GM21717 (cell line): Measurements from ENCODE around the gene MYOG.

Experiments used
- ATAC-seq: cut with Tn5 transposase; IDR thresholded peaks from one replicate; pipeline ENCODE4 v1.9.1; 2021; ENCODE audit warnings: mild to moderate bottlenecking, moderate library complexity; ENCODE audit not compliant: unreplicated experiment

Gene MYOG

DNA sequence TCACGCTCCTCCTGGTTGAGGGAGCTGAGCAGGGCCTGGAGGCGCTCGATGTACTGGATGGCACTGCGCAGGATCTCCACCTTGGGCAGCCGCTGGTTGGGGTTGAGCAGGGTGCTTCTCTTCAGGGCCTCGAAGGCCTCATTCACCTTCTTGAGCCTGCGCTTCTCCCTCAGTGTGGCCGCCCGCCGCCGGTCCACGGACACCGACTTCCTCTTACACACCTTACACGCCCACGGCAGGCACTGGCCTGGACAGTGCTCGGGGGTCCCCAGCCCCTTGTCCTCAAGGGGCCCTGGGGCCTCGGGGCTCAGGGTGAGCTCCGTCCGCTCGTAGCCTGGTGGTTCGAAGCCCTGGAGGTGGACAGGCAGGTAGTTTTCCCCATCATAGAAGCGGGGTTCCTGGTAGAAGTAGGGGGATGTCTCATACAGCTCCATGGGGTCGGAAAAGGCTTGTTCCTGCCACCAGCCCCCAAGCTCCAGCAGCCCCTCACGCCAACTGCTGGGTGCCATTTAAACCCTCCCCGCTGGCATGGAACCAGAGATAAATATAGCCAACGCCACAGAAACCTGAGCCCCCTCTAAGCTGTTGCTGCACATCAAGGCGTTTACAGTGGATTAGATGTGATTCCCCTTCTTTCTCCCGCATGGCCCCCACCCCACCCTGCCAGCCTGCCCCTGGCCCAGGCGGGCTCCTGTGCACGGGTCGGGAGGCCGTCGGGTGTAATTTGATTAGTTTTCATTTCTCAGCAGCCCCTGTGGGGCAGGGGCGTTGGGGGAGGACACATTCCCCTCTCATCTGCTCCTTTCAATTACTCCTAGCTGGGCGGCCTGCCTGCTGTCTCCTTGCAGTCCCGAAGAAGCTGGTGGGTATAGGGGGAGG is at the start of gene MYOG:
MYOG (minus strand) TSS at position 485 of the 879 bp plus-strand sequence; CDS start at position 434, 51 bp downstream.
- no peak for ATAC-seq

DNA sequence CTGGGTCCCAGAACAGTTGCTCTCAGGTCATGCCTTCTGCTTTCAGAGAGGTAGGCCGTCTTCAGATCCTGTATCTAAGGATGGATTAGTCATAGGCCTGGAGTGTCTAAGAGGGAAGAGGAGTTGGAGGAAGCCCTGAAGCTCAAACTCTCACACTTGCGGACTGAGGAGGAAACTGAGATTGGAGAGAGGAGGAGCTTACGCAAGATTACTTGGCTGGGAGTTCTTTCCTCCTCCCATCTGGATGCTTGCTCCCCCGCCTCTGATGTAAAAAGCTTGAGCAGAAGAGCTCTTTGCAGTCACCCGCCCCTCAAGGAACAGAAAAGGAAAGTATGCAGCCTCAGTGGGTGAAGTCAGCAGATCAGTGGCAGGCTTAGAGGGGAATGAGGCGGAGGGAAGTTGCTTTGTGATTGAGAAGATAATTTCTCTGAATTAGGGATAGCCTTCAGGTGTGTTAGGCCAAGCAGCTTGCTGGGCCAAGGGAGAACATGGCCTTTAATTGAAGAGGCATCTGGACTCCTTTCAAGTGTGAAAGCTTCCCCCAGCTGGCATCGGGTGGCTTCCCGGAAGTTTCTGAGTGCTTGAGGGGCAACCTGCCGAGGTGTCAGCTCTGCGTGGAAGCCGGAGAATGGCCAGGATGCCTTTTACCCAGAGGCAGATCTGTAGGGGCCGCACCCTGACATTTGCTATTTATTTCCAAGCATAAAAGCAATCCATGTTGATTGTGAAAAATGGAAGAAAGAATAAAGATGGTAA is 48.3 kb upstream of the MYOG start:
- ATAC-seq: no peak

- ATAC-seq: no peak
These were observed 45.9 kb upstream of the MYOG start for GRCh38 chr1:203131548-203132200.

DNA sequence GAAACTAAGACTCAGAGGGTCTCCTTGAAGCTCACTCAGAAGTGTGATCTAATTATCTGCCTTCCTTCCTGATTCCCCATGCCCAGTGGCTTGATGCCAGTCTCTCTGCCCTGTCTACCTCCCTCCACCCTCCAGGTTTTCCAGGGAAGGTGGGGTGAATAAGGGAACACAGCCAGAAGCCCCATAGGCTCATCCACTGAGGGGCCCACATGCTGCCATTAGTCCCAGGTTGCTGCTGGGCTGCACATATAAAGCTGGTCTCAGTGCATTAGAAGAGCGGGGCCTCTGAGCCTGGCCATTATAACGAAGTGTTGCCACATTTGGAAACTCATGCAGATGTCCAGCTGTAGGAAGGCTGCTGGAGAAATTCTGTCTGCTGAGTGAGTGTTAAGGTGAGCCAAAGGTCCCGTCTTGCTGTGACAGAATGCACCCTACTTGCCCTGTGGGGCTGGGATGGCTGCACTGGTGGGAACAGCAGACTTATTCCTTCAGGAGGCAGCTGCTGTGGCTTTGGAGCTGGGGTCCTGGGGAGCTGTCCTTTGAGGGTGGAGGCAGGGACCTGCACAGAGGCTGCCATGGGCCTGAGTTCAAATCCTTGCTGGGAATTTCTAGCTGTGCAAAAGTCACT is 44.7 kb upstream of the MYOG start:
- no peak for ATAC-seq

DNA sequence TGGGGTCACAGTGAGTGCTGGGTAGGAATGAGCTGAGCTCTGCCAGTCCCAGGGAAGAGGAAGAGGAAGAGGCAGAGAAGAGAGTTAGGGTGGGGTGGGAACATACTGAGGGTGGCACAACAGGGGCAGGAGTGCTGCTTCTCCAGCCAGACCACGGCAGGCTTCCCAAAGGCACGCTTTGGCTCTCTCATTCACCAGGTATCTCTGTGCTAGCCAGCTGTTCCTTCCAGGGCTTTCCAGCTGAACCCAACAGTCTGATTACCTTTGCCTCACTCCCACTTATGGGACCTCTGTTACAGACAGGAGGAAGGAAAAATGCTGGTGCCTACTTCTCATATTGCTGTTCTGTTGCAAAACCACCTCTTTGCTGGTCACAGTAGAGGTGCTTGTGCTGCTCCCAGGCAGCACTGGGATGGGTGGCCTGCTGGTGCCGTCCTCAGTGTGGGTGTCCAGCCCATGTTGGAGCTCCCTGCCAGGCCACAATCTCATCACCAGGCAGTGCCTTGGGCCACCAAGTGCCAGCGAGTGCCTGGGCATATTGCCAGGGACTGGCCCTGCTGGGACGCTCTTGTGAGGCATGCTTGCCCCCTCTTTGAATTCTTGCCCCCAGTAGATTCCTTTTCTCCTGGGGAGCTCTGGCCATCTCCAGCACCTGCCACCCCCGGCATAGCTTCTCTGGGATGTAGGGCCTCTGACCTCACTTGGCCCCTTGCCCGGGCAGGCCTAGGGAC is 43.9 kb upstream of the MYOG start:
- ATAC-seq: no peak

DNA sequence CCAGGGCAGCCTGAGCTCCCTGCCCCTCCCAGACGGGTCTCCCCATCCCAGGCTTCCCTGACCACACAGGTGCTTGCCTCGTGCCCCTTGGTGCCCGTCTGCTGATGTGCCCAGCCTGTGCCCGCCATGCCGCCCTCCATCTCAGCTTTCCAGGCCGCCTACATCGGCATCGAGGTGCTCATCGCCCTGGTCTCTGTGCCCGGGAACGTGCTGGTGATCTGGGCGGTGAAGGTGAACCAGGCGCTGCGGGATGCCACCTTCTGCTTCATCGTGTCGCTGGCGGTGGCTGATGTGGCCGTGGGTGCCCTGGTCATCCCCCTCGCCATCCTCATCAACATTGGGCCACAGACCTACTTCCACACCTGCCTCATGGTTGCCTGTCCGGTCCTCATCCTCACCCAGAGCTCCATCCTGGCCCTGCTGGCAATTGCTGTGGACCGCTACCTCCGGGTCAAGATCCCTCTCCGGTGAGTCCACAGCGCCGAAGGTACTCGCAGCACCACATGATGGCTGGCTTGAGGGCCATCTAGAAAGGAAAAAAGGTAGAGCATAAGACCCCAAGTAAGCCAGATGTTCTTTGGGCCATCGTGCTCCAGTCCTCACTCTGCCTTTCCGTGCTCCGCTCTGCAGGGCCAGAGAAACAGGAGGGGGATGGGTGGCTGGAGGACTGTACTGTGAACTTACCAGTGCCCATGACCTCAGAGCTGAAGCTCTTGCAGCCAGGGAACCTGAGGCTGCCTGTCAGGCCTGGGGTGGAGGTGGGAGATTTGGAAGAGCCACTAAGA is 43.1 kb upstream of the MYOG start:
- no peak for ATAC-seq

GRCh38 chr1:203128431-203128715 is 42.6 kb upstream of the MYOG start:
- ATAC-seq: no peak

- no peak for ATAC-seq
These were observed 42.0 kb upstream of the MYOG start, which contains the start of gene ADORA1 for GRCh38 chr1:203127666-203128430. ADORA1 (plus strand) TSS chr1:203127726; CDS start chr1:203128842, 1,116 bp downstream.

- no peak for ATAC-seq
These were observed 41.3 kb upstream of the MYOG start for GRCh38 chr1:203126866-203127665.

DNA sequence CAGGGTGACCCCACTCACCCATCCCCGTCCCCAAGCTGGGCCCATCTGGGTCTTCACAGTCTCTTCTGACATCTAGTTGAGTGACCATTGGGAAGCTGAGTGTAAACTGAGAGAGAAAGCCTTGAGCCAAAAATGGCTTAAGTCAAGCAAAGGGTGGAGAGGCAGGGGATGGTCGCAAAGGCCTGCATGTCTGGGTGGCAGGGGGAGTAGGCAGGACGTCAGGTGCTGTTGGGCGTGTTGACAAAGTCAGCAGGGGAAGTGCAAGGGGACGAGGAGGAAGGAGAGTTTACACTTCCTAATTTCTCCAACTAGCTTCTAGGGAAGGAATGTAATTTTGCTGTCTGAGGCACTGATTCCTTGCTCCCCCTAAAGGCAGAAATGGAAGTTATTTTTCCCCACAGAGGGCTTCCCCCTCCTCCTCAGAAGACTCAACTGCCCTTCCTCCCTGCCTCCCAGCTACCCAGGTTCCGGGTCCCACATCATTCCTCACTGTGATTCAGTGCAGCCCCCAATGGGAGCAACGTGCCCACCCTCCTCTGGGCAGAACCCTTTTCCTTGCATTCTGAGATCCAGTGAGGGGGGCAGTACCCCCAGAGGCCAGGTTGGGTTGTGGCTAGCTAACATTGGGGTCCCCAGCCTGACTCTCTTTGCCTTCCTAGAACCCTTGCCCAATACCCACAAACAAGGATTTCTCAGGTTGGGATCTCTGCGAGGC is 40.5 kb upstream of the MYOG start:
- ATAC-seq: no peak

DNA sequence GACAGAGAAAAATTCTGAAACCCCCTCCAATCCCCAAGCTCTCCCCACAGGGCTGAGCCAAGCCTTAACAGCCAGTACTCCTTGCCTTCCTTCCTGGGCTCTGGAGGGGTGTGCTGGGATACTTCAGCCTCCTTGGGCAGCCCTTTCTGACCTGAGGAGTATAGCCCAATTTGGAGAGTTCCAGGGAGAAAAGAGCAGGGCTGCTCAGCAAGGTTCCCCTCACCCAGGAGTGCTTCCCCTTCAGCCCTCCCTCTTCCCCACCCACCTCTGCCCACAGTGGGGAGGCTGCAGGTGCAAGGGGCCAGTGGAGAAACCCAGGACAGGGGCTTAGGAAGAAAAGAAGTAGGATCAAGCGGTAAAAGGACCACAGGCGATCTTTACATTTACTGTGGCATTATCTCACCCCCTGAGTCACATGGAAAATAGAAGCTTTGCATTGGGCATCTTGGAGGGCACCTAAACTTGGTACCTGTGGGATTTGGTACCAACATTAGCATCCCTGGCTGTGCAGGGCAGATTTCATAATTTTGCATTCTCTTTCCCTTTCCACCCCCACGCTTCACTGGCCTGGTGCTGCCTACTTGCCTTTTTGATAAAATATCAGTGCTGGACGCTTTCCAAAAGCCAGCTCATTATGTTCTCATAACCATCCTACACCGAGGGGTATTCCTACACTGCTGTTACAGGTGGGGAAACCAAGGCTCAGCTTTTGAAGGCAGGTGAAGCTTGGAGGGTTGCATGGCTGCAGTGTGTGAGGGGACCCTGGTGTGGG is 38.9 kb upstream of the MYOG start:
- ATAC-seq: no peak

DNA sequence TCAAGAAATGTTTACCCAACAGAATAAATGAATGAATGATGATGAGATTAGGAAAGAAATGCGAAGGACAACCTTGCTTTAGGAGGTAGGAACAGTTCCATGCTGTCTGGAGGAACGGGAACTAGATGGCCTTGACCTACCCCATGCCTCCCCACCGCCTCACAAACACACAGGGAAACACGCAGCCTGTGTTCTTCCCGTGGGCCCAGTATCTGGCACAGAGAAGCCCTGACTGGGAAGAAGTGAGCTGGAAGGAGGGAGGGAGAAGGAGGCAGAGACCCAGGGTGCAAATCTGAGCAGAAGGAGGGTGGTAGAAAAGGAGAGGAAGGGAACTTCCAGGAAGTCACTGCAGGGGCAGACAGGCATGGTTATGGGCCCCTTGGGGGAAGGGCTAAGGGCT is 38.2 kb upstream of the MYOG start:
- ATAC-seq: no peak

GRCh38 chr1:203122159-203122558 is 36.3 kb upstream of the MYOG start:
- ATAC-seq: no peak

DNA sequence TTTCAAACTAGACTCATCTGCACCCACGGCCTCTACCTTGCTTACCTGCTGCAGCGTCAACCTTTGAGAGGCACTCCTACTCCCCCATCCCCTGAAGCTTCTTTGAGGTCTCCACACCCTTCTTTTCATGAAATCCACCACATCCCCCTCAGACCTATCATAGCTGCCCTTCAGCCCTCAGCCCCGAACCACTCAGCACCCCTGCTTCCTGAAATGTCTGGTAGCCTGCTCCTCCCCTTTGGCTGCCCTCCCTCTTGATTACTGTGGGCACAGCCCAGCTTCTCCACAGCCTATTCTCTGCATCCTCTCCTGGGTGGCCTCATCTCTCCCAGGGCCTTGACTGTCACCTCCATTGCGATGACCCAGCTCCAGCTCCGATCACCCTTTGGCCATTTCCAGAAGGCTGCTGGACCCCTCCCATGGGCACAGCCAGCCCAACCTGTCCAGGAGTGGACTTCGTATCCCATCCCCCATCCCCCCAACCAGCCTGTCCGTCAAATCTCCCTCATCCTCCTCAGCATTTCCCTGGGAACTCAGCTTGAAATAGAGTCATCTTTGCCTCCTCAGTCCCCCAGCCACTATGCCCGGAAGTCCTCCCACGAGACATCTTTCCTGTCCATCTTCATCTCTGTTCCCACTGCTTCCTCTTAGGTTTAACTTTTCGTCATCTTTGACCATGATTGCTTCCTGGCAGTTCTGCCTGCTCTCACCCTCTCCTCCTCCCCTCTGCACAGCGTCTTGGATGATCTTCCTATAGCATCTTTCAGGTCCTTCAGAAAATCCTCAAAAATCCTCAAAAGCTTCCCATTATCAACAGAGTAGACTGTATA is 35.6 kb upstream of the MYOG start:
- no peak for ATAC-seq

- no peak for ATAC-seq
These were observed 34.7 kb upstream of the MYOG start for GRCh38 chr1:203120325-203121153.
